HepG2 (cell line): ENCODE results near the gene SERINC5. TPM values are rescaled to one million over a fixed set of nuclear protein-coding genes. Genes with fewer than 3 reads are reported as not detected.

Experiments used
- BATF2 ChIP-seq: sonication (generic); formaldehyde crosslinking; IDR thresholded peaks from 2 replicates; pipeline ENCODE4 v1.8.0; 2022; ENCODE audit warnings: mild to moderate bottlenecking, missing genetic modification reagents, moderate library complexity
- FIP1L1 ChIP-seq: fragments of 200-400 bp; formaldehyde crosslinking; IDR thresholded peaks from 2 replicates; pipeline ENCODE4 v1.6.1; 2018; ENCODE audit warnings: low read depth, mild to moderate bottlenecking, low read length, moderate library complexity, borderline replicate concordance; ENCODE audit not compliant: insufficient read depth
- FOXA1 ChIP-seq, 2 experiments: fragments of 450-650 bp in 1 of 2; sonication (generic) in 1 of 2; formaldehyde crosslinking in 1 of 2; IDR thresholded peaks; 2 replicates each; pipeline versions ENCODE4 v1.4.0 to v1.6.1; 2016 to 2020; ENCODE audit warnings: missing genetic modification reagents in 1 of 2
- GRHL1 ChIP-seq: sonication (generic); formaldehyde crosslinking; conservative IDR thresholded peaks from 2 replicates; pipeline ENCODE4 v1.8.0; 2022; ENCODE audit warnings: missing genetic modification reagents
- HNF1B ChIP-seq: sonication (generic); formaldehyde crosslinking; IDR thresholded peaks from 2 replicates; pipeline ENCODE4 v1.5.1; 2020; ENCODE audit warnings: mild to moderate bottlenecking, moderate library complexity, missing genetic modification reagents
- ISL2 ChIP-seq: sonication (generic); formaldehyde crosslinking; IDR thresholded peaks from 2 replicates; pipeline ENCODE4 v1.5.0; 2020; ENCODE audit warnings: missing genetic modification reagents
- KLF9 ChIP-seq: IDR thresholded peaks from 2 replicates; pipeline ENCODE4 v1.6.1; 2016; ENCODE audit warnings: low read depth
- MED13 ChIP-seq: sonication (generic); formaldehyde crosslinking; IDR thresholded peaks from 2 replicates; pipeline ENCODE4 v1.5.0; 2020; ENCODE audit warnings: missing genetic modification reagents
- MNT ChIP-seq: fragments of 450-650 bp; IDR thresholded peaks from 2 replicates; pipeline ENCODE4 v1.6.1; 2016
- ZBTB2 ChIP-seq: sonication (generic); formaldehyde crosslinking; IDR thresholded peaks from 2 replicates; pipeline ENCODE4 v1.8.0; 2022; ENCODE audit warnings: low read depth, missing genetic modification reagents
- ZBTB7A ChIP-seq: sonication (generic); formaldehyde crosslinking; IDR thresholded peaks from 2 replicates; pipeline ENCODE4 v1.8.0; 2022; ENCODE audit warnings: mild to moderate bottlenecking, missing genetic modification reagents
- ZNF264 ChIP-seq: sonication (generic); formaldehyde crosslinking; IDR thresholded peaks from 2 replicates; pipeline ENCODE4 v1.4.0; 2020; ENCODE audit warnings: missing genetic modification reagents
- ZNF331 ChIP-seq: sonication (generic); formaldehyde crosslinking; IDR thresholded peaks from 2 replicates; pipeline ENCODE4 v1.4.0; 2020; ENCODE audit warnings: missing genetic modification reagents
- ZNF430 ChIP-seq: sonication (generic); formaldehyde crosslinking; IDR thresholded peaks from 2 replicates; pipeline ENCODE4 v1.9.0; 2021; ENCODE audit warnings: mild to moderate bottlenecking, missing genetic modification reagents
- ZNF598 ChIP-seq: sonication (generic); formaldehyde crosslinking; IDR thresholded peaks from 2 replicates; pipeline ENCODE4 v1.5.1; 2020; ENCODE audit warnings: mild to moderate bottlenecking, missing genetic modification reagents, borderline replicate concordance
- ZNF720 ChIP-seq: sonication (generic); formaldehyde crosslinking; IDR thresholded peaks from 2 replicates; pipeline ENCODE4 v1.4.0; 2020; ENCODE audit warnings: missing genetic modification reagents
- polyA plus RNA-seq, 8 experiments: library from polyadenylated mRNA; depleted of rRNA in 3 of 8; stranded (reverse) in 7 of 8; unstranded in 1 of 8; fragments of >200 nt; fragmentation: Illumina TruSeq in 4 of 8; extraction: Trizol in 4 of 8; gene quantifications; 2 replicates each; pipeline versions ENCODE4 v1.2.1 to v1.2.3, GENCODE V29; 2011 to 2016; ENCODE audit warnings: low read depth in 4 of 8, missing spikeins in 1 of 8, mixed read lengths in 1 of 8; ENCODE audit not compliant: insufficient read depth in 1 of 8
- total RNA-seq, 5 experiments: library from RNA; depleted of rRNA; stranded (reverse); fragments of >200 nt; fragmentation: Illumina TruSeq; extraction: Trizol; gene quantifications; 2 replicates each; pipeline ENCODE4 v1.2.3, GENCODE V29; 2016; ENCODE audit warnings: low read depth in 1 of 5

The SERINC5 gene
- total and polyA plus RNA-seq, 2 of the 13 experiments (the other 11 are each of a cell fraction or from before 2014, with no cell fraction given), result 17.3 to 22.8 TPM

- TF ChIP-seq FOXA1 (IDR thresholded peaks at IDR 0.05) (peak; percentile 75), FOXA1 (CRISPR knock-in tag; IDR thresholded peaks at IDR 0.05) (peak; percentile 79), ZNF720 (CRISPR knock-in tag) (no peak), ZNF331 (CRISPR knock-in tag) (0 out of 2 replicates have a peak, but pooled peaks have one; percentile 11), ZNF430 (no peak), MED13 (CRISPR knock-in tag) (no peak), GRHL1 (CRISPR knock-in tag) (no peak), BATF2 (CRISPR knock-in tag) (no peak), HNF1B (CRISPR knock-in tag) (no peak), MNT (no peak; the same call in 1 of the 2 replicates), ZBTB2 (CRISPR knock-in tag) (no peak), ISL2 (CRISPR knock-in tag) (peak; percentile 89), FIP1L1 (no peak), KLF9 (CRISPR knock-in tag) (no peak), ZNF264 (no peak; the same call in 1 of the 2 replicates), ZNF598 (CRISPR knock-in tag) (no peak), ZBTB7A (no peak; the same call in 1 of the 2 replicates)
These were observed 71.4 kb downstream of the SERINC5 start (continued) for GRCh38 chr5:80184235-80185023.
